ENCODE data around the gene ERFE.
"Not testable (repeated sequence)": the region's sequence is repeated elsewhere in the genome, so short reads cannot be mapped to it uniquely, and the experiment has no call there.

The ERFE gene

DNA sequence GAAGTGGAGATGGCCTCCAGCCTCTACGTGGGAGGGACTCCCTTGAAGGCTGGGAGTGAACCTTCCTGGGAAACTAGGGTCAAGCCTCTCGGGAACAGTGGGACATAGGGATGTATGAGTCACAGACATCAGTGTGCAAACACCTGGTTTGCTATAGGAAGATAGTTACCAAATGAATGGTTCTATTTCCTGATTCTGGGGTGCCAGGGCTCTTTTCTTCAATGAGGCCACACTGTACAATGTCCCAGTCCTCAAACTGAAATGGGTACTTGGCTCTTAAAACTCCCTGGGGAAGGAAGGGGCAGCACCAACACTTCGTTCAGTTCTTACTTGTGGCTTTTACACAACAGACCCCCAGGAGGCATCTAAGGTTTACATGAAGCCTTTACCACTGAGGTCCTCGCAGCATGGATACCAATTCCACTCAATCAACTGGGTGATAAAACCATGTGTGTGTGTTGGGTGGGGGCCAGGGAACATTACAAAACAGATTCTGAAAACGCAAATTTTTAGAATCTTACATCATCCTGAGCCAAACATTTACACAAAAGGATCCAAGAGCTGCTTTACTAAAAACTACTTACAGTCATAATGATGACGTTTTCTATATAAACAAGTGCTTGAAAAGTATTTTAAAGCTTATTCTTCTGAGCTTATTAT lies 10.4 kb downstream of the ERFE start:
- DNase-seq (ENCODE audit: insufficient read length, low spot score) (no peak), FAIRE-seq (no peak)
- TF ChIP-seq POLR2A (IDR thresholded peaks at IDR 0.05; ENCODE audit: low read depth, low read length) = no peak

DNA sequence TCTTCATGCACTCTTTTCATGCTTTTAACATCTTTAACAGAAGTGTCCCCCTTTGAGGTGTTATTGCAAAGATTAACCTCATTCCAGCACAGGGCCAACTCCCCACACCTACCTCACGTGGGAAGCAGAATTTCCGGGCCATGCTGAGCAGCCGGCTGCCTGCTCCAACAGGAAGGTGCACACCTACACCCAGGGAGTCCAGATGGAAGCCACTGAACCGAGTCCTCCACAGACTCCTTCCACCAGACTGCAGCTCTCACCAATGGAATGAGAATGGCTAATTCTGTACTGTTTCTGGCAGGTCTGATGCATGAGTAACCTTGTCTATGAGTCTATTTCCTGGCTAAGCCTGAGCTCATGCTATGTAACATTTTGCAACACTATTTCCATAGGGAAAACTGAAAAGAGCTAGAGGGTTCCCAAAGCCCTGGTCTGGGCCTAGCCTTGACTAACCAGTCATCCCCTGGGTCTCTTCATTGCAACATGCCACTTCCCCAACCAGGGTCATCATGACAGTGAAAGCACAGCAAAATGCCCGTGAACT lies 11.0 kb downstream of the ERFE start:
- FAIRE-seq = peak; percentile 92

DNA sequence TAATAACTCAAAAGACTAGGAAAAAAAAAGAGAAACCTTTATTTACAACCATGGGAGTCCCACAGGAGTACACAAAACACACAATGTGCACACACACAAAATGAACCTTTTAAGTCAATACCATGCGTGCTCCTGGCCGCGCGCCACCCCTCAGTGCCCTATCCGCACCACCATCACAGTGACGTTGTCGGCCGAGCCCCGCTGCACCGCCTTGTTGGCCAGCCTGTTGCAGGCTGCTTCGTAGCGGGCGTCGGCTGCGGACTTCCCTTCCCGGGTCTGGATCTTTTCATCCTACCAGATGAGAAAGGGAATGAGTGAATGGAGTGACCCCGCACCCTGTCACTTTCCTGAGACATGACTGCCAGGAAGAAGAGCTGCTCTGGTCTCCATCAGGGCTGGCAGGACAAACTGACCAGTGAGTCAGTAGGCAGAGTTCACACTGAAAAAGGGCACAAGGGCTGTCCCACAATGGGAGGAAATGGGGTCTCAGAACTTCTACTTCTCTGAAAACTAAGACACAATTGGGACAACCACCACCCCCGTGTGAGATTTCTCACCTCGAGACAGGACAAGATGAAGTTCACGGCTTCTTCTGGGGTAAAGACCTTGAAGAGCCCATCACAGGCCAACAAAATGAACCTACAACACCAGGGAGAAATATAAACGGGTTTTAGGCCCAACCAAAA lies 11.8 kb downstream of the ERFE start:
- DNase-seq (ENCODE audit: insufficient read length, low spot score) (no peak), FAIRE-seq (no peak)
- TF ChIP-seq POLR2A (IDR thresholded peaks at IDR 0.05; ENCODE audit: low read depth, low read length) = no peak

More for the DNA sequence above, 11.0 kb downstream of the ERFE start:
- DNase-seq (ENCODE audit: insufficient read length, low spot score) = peak; percentile 96
- no peak for TF ChIP-seq POLR2A (IDR thresholded peaks at IDR 0.05; ENCODE audit: low read depth, low read length)

DNA sequence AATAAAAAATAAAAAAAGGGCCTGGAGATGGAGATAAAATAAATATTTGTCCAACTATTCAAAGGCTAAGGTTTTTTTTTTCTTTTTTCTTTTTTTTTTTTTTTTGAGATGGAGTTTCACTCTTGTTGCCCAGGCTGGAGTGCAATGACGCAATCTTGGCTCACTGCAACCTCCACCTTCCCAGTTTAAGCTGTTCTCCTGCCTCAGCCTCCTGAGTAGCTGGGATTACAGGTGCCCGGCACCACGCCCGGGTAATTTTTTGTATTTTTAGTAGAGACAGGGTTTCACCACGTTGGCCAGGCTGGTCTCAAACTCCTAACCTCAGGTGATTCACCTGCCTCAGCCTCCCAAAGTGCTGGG lies 12.3 kb downstream of the ERFE start:
- not testable (repeated sequence) for FAIRE-seq

DNA sequence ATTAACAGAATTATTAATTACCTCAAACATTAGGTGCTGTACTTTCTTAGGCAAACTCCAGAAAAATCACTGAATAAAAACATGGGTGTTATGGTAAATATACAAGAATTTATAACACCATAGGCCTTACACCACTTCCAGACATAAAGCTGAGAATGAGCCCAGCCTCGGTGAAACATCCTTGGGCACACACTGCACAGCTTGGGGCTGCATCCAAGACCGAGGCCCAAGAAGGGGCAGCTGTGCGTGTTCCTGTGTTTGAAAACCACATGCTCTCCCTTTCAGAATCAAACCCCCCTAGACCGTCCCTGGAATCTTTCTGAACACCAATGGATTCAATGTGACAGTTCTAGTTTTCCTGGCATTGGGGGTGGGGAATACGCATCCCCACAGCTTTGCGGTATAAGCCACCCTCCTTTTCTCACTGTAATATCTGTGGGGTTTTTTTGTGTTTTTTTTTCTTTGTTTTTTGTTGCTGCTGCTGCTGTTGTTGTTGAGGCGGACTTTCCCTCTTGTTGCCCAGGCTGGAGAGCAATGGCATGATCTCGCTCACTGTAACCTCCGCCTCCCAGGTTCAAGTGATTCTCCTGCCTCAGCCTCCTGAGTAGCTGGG lies 12.9 kb downstream of the ERFE start:
- DNase-seq (ENCODE audit: insufficient read length, low spot score) (no peak), FAIRE-seq (no peak)
- no peak for TF ChIP-seq POLR2A (IDR thresholded peaks at IDR 0.05; ENCODE audit: low read depth, low read length)

More for the DNA sequence above, 12.3 kb downstream of the ERFE start:
- DNase-seq (ENCODE audit: insufficient read length, low spot score) = not testable (repeated sequence)

DNA sequence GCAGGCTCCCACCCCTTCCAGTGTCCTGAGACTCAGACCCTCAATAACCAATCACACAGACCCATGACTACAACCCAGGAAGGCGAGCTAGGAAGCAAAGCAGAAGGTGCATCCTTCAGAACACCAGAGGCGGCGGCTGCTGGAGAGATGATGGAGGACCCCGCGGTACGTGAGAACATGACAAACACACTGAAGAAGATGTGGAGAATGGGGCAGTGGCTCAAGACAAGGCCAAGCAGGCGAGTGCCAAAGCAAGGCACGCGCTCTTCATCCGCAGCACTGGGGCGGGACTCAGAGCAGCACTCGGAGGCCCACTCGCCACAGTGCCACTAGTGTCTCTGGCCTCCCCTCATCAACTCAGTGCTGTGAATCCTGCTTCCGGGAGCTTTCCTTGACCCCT lies 13.7 kb downstream of the ERFE start:
- TF ChIP-seq POLR2A (IDR thresholded peaks at IDR 0.05; ENCODE audit: low read depth, low read length) = no peak
- DNase-seq (ENCODE audit: insufficient read length, low spot score) (no peak), FAIRE-seq (no peak)

DNA sequence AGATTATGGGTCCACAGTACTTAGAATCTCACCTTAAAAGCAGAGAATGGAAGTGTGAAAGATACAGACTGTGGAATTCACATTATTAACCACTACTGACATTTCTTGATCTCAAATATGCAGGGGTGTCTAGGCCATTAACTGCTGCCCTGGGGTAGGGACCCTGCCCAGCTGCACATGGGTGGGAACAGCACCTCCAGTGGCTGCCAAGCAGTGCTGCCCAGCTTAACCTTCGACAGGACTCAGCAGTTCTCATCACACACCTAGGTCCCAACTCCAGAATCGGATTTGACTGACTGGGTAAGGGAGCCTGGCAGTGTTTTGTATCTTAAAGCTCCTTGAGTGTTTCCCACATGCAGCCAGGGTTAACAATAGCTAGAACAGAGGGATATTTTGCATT lies 14.9 kb downstream of the ERFE start:
- FAIRE-seq (no peak), DNase-seq (ENCODE audit: insufficient read length, low spot score) (no peak)
- TF ChIP-seq POLR2A (IDR thresholded peaks at IDR 0.05; ENCODE audit: low read depth, low read length) = no peak

DNA sequence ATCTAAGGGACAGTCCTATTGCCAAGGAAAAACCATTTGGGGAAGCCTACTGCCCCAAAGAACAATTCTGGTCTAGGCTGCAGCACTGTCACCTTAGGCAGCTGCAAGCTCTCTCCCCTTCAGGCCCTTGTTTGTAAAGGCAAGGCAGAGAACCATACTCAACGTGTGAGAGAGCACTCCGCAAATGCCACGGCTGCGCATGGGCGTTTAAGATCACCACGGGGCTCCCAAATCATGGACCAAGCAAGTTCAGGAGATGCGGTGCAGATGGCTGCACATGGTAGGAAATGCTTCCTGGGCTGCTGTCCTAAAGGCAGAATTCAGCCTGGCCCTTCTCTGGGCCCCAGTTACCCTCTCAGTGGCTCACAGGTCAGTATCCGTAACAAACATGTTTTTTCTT lies 15.5 kb downstream of the ERFE start:
- no peak for TF ChIP-seq POLR2A (IDR thresholded peaks at IDR 0.05; ENCODE audit: low read depth, low read length)
- FAIRE-seq (no peak), DNase-seq (ENCODE audit: insufficient read length, low spot score) (no peak)

DNA sequence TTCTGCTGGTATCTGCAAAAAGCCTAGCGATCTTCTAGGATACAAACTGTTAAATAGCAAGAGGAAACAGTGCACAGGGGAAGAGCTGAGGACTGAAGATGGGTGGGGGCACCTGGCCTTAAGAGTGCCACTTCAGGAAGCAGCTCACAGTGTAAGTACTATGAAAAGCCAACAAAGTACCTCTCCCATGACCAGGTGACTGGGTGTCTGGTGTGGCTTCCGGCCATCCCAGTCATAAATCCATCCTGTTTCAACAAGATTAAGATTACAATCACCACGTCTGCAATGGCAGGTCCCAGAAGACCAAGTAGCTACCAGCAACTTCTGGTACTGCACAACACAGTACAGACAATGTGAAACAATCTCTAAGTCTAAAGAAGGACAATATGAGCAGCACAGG lies 15.9 kb downstream of the ERFE start:
- no peak for TF ChIP-seq POLR2A (IDR thresholded peaks at IDR 0.05; ENCODE audit: low read depth, low read length)
- no peak for FAIRE-seq
- DNase-seq (ENCODE audit: insufficient read length, low spot score) = no peak

DNA sequence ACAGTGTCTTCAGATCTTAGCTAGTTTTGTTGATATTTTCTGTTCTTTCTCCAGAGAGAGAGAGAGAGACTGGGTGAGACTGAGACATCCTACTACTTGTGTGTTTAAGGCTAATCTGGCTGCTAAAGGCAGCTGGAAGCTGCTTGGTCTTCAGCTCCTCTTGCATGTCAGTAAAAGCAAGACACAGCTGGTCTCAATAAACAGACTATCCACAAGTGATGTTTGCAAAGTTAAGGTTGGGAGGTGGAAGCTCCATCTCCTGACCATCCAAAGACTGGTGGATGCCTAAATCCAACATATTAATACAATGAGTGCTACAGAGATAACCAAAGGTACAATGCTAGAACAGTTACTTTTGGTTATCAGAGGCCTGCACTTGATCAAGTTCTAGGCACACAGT lies 17.8 kb downstream of the ERFE start:
- TF ChIP-seq POLR2A (IDR thresholded peaks at IDR 0.05; ENCODE audit: low read depth, low read length) = no peak
- FAIRE-seq (no peak), DNase-seq (ENCODE audit: insufficient read length, low spot score) (no peak)

DNA sequence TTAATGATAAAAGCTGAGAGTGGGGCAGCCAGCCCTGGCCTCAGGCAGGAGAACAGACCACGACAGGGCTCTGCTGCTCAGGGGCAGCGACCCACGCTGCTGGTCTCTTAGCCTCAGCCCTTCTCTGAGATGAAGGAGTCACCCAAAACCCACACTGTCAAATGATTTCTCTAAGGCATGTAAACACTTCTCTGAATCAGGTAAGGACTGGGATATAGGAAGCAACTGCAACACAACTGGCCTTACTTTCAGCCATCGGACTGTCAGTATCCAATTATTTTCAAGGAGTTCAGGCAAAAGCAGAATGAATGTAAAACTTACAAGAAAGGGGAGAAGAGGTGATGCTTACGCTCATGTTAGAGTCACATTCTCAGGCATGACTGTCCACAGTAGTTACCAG lies 21.8 kb downstream of the ERFE start:
- DNase-seq (ENCODE audit: insufficient read length, low spot score) (no peak), FAIRE-seq (no peak)

DNA sequence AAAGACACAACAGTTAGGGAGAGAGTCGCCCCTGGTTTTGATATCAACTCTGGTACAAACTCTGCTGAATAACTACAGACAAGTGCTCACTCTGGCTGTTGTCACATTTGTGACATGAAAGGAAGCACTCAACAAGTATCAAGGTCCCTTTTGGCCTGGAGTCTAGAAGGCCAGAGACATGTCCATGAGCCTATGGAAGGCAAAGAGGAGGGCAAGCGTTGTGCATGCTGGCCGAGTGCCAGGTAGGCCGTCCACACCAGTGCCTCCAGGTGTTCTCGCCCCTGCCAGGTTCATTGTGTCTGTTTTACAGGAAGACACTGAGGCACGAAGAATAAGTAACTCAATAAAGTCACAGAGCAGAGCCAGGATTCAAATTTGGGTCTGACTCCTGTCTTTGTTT lies 23.6 kb downstream of the ERFE start:
- DNase-seq (ENCODE audit: insufficient read length, low spot score) (no peak), FAIRE-seq (no peak)
- no peak for TF ChIP-seq POLR2A (IDR thresholded peaks at IDR 0.05; ENCODE audit: low read depth, low read length)

More for the DNA sequence above, 21.8 kb downstream of the ERFE start:
- no peak for TF ChIP-seq POLR2A (IDR thresholded peaks at IDR 0.05; ENCODE audit: low read depth, low read length)

DNA sequence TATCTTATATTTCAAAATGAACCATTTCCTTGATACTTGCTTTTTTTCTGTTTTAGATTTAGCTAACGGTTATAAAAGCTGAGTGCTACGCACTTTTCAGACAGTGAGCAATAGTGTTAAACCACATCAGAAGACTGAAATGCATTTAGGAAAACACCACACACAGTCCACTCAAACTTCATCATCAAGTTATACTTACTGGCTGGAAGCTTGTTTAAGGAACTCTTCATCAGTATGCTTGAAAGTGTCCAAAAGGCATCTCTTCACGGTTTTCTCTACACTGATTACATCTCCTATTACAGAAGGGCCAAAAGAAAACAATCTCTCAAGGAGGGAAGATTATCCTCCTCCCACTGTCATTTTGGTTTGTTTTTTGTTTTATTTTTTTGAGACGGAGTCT lies 25.1 kb downstream of the ERFE start:
- DNase-seq (ENCODE audit: insufficient read length, low spot score) = no peak

DNA sequence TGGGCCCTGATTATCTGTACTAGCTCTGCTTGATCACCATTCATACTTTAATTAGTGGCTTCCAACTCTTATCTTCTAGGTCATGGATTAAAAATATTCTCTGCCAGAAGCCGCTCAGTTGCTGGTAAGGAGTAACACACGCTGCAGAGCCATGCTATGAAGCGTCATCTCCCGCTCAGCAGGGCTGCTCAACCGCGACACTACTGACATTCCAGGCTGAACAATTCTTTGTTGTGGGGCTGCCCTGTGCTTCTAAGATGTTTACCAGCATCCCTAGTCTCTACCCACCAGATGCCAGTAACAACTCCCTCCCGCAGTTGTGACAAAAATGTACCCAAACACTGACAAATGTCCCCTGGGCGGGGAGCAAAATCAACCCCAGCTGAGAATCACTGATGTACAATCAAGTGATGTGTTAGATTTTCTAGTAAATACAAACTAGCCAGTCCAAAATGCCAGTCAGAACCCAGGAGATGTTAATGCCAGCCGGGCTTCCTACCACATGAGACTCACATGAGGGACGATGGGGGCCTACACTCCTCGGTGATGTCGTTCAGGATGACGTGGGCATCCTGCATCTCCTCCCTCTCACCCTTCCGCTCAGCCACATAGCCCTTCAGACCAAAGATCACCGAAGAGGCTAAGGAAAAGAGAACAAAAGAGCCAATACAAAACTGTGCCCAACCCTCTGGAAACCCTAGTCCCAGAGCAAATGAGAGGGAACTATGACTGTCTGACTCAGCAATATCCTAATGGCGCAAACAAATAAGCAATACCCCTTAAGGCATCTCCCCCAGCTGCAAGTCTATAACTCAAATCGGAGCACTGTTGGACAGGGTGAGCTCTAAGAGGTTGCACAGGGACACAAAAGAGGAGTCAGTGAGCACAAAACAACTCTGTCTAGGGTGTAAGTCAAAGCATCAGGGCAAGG lies 29.1 kb downstream of the ERFE start:
- no peak for TF ChIP-seq POLR2A (IDR thresholded peaks at IDR 0.05; ENCODE audit: low read depth, low read length)
- DNase-seq (ENCODE audit: insufficient read length, low spot score) (no peak), FAIRE-seq (no peak)

More for the DNA sequence above, 25.1 kb downstream of the ERFE start:
- FAIRE-seq = no peak
- no peak for TF ChIP-seq POLR2A (IDR thresholded peaks at IDR 0.05; ENCODE audit: low read depth, low read length)
